Stimulated activated CD4-positive, alpha-beta T cell treated with anti-CD3 and anti-CD28 coated beads, Interleukin-15, amount 100 ng/mL, for 24 hours (primary cell): ENCODE data around the gene PPP3CA.

Experiments used
- DNase-seq: peaks from one replicate; pipeline ENCODE4 v3.0.0-alpha.2; 2020

The PPP3CA gene

GRCh38 chr4:101329592-101329991 is 17.7 kb downstream of the PPP3CA start:
- DNase-seq, result no peak

DNA sequence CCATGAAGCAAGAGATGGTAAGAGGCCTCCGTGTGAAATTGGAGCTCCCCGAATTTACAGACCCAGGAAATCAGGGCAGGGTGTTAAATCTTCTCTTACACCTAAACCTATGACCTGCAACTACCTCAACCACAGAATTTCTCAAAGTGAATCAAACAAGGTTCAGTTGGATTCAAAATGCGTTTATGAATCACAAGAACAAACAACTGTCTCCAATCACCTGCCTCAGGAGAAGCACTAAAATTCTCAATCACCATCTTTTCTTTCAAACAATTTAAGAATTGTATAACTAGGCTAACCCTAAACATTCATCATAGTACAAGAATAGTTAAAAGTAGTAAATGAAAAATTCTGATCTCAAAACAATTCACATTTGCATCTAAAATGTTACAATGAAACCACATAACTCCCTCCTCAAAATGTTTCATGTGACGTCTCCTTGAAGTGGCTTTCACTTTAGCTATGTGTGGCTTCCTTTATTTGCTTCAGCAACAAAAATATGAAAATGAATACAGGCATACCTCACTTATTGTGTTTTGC is 19.2 kb downstream of the PPP3CA start:
- DNase-seq, result no peak

- no peak for DNase-seq
Measured at GRCh38 chr4:101326576-101326975, 20.8 kb downstream of the PPP3CA start.

- no peak for DNase-seq
Measured at GRCh38 chr4:101322743-101323142, 24.6 kb downstream of the PPP3CA start.

DNA sequence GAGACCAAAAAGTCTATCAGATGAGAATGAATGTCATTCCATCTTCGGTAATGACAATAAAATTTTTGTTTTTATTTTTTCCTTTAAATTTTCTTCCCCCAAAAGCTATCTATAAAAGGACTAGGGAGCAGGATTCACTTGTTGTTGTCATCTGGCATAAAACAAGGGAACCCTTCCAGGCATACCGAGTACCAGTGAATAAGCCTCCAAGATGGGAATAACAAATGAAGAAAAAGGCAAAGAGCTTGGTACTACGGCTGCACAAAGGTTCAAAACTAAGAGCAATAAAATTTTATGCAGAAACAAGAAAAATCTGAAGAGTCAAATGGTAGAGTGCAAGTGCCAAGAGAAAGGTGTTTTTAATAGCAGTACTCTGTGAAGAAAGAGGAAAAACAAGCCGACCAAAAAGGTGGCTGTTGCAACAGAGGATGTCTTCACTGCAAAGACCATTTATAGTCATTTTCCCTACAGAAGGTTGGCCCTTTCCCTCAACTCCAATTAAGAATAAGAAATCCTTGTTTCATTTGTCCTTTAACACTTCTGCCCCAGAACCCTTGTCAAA is 25.8 kb downstream of the PPP3CA start:
- no peak for DNase-seq

DNA sequence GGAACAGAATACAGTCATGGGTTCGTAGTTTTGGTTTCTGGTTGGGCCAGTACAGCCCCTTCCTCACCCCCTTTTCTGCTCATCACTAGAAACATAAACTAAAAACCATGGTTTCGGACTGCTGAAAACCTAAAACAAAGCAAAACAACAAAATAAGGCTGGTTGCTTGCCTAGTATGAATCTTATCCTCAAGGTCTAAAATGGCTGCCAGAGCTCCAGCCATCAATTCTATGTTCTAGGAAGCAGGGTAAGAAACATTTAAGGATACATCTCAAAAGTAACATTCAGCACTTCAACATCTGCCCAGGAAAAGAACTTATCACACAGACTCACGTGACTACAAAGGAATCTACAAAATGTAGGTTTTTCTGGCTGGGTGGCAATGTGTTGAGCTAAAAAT is 31.5 kb downstream of the PPP3CA start:
- DNase-seq, result no peak

GRCh38 chr4:101315041-101315440 is 32.3 kb downstream of the PPP3CA start:
- no peak for DNase-seq

DNA sequence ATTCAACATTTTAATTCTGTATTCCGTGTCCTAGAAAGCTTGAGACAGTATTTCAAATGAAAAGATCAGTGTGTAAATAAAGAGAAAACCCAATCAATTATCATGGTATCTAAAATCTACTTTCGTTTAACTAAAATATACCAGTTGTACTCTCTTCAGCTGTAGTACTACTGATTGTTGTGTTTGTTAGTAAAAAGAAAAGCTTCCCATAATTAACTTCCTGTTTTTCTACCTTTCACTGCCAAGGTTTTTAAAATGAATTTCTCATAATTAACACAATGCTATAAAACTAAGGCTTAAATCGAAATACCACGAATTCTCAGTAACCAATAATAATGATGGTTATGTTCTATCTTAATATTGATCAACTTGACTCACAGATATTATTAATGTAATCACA is 37.4 kb downstream of the PPP3CA start:
- DNase-seq, result no peak

DNA sequence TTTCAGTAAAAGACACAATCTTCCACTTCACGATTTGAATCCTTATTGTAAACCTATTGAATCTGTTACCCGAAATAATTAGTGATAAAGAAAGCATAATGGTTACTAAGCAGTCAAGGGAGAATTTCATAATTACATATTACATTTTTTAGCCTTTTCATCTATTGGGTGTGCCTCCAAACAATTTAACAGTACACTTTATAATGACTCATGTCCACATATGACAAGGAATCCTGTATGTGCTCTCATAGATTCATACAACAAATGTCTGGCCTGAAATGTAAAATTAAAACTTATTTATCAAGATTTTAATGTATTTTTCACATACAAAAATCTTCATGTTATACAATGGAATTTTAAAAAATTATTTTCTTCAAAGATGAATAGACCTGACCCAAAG is 39.4 kb downstream of the PPP3CA start:
- no peak for DNase-seq

GRCh38 chr4:101306764-101307615 is 40.3 kb downstream of the PPP3CA start:
- no peak for DNase-seq

DNA sequence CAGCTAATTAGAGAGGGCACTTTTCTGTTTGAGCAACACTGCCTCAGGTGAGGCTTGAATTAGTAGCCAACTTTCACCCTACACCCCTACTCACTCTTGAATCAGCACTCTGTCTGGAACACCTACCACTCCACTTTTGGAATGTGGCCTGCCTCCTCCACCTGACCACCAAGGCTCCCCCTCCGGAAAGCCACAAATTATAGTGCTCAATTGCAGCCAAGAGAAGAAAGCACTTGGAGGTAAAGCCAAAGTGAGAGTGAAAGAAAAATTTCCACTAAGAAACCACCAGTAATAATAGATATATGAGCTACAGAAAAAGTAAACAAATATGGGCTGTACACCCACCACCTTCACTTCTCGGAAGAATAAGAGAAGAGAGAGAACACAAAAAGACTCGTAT is 41.1 kb downstream of the PPP3CA start:
- DNase-seq, result peak; percentile 8

DNA sequence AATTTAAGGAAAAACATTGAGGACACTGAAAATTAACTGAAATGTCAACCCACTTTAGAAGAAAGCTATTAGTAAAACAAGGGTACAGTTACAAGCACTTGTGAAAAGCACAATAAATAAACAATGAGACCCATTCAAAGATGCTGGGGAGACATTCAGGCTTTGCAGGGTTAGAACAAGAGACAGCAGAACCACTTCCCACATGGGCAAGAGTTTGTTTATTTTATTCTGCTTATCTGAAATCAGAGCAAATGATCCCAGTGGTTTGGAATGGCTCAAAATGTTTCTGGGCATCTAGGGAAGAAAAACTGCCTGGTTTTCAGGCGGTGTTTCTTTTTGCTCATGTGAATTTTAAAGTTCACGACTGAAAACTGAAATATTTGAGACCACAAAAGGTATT is 42.4 kb downstream of the PPP3CA start:
- DNase-seq, result no peak

- no peak for DNase-seq
Measured at GRCh38 chr4:101299899-101300540, 47.3 kb downstream of the PPP3CA start.

DNA sequence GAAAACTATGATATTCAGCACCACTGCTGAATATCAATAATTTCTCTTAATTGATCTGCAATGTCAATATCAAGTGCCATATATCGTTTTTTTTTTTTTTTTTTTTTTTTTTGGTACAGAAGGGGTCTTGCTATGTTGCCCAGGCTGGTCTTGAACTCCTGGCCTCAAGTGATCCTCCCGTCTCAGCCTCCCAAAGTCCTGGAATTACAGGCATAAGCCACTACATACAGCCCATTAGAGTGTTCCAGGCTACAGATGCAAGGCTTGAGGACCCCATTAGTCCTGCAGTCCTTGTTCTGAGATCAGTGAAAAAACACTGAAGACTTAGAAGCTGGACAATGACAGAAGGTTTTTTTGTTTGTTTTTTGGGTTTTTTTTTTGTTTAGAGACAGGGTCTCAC is 48.3 kb downstream of the PPP3CA start:
- DNase-seq, result no peak

GRCh38 chr4:101295691-101296090 is 51.6 kb downstream of the PPP3CA start:
- DNase-seq, result no peak

- no peak for DNase-seq
Measured at GRCh38 chr4:101294597-101294996, 52.7 kb downstream of the PPP3CA start.

DNA sequence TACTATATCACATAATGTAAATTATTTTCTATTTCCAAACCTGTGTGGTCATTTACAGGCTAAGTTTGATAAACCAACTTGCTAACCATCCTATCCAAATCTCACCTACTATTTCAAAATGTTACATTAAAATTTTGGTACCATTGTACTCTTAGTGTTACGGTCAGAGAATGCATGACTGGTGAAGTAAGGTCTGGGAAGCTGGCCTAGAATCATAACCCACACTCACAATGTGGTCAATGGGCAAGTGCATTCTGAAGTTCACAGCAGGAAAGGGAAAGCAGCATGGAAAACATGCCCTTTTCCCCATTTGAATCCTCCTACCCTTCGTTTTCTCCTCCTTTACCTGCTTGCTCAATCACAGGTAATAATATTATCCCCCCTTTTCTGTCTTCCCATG is 54.4 kb downstream of the PPP3CA start:
- DNase-seq, result no peak

DNA sequence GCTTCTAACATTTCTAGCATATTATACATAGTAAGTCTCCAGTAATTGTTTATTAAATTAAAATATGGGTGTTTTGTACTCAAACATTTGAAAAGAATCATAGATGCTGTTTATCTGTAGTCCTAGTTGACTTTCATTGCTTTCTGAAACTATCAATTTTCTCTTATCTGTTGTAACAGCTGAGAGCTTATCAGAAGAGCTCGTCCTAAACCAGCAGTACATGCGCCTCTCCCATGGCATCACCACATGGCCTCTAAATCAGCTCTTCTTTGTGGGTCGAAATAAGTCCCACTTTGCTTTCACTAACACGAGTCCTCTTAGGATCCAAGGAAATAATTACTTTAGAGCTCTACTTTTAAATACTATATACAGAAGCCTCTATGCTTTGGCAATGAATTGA is 55.1 kb downstream of the PPP3CA start:
- DNase-seq, result no peak

- no peak for DNase-seq
Measured at GRCh38 chr4:101291198-101291597, 56.1 kb downstream of the PPP3CA start.

- DNase-seq, result no peak
Measured at GRCh38 chr4:101290654-101291053, 56.7 kb downstream of the PPP3CA start.

DNA sequence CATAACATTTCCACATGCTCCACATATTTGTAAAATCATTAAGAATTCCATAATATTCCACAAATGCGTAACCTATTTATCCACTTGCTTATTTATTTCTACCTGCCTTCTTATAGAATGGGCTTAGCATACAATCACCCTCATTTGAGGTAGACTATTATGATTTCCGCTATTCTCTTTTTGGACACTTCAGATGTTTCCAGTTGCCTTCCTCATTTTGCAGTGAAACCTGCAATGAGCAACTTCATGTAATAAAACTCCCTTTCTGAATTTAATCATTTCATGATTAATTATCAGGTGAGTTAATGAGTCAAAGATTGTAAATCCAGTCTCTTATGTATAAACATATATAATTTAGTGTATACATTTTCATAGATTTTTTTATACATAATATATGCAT is 58.0 kb downstream of the PPP3CA start:
- DNase-seq, result no peak

DNA sequence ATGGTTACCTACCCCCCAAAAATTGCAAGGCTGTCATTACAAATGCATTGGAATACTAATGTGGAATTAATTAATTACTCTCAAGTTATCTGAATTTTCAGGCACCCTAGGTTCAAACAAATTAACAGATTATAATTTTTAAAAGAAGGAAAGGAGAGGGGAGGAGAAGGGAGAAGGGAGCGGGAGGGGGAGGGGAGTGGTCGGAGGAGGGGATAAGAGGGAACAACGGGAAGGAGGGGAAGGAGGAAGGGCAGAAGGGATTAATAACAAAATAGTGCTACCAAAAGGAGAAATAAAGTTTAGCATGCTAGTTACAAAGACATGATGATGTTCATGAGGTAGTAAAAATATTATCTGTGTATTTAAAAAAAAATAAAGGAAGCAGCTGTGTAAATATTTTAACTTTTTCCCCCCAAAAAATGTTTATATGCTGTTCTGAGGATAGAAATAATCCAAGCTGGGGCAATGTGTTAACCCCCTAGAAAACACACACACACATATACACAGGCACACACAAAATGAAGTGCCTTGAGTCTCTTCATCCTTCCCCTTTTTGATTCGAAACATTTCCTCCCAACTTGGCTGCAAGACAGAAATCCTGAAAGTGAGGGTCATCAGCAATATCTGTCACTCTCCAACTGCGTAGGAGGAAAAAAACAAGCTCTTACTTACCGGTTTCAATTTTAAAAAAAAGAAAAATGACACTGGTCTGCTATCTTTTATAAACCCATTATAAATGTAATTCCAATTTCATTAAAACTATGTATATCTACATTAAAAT is 58.8 kb downstream of the PPP3CA start:
- no peak for DNase-seq

GRCh38 chr4:101287324-101287723 is 60.0 kb downstream of the PPP3CA start:
- DNase-seq, result no peak
